ENCODE results near the gene MTARC1. TPM values are rescaled to one million over a fixed set of nuclear protein-coding genes. Genes with fewer than 3 reads are reported as not detected.

MTARC1 gene
- total and polyA plus RNA-seq, 2 experiments from 2014 or later, result 0.22 to 0.66 TPM

DNA sequence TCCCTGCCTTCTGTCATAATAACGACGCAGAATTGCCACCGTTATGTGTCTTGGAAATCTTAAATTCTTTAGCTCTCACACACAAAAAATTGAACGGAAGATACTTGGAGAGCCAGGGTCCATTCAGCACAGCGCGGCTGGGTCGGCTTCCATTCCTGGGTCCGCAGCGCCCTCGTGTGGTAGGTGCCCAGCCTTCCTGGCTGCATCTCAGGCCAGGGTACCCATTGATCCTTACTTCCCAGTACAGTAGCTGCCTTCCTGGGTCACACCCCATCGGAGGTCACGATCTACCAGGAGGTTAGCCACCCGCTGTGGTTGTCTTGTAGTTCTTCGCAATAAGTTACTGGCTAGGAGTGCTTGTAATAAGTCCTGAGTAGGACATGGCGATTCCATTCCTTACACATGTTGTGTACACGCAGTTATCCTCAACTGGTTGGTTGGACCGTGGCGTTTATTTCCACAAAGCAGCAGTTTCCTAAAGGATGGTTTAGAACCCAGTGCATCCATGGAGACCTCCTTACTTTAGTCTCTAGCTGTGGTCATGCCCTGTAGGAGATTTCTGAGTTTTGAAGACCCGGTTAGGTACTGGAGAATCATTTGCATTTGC, 9.9 kb upstream of the MTARC1 start:
- H2AFZ ChIP-seq, result 0 out of 2 replicates have a peak overlapping the region, but pooled peaks have one; percentile 43
- WGBS, 2 experiments (ENCODE audit: low coverage in 1 of 2, low lambda C conversion rate in 2 of 2, missing lambda C conversion rate in 2 of 2), result 29 to 30% methylated on average over 19 of the region's 19 CpGs
- no peak overlapping the region for H3K4me3 ChIP-seq
- H3K27me3 ChIP-seq (replicated peaks; ENCODE audit: insufficient read depth), result no peaks in the 10 kb centered on the region
- no peak overlapping the region for H3K27ac ChIP-seq
- H3K9ac ChIP-seq, result no peak overlapping the region
- no peaks in the 10 kb centered on the region for H3K4me1 ChIP-seq (ENCODE audit: insufficient read depth)
- H3K4me2 ChIP-seq (ENCODE audit: unreplicated experiment), result no peak overlapping the region
- H3K9me3 ChIP-seq (ENCODE audit: low read depth), result no peaks in the 10 kb centered on the region
- no peaks in the 10 kb centered on the region for H3K79me2 ChIP-seq (ENCODE audit: insufficient read depth)
- TF ChIP-seq EZH2phosphoT487 (IDR thresholded peaks at IDR 0.05; ENCODE audit: insufficient read depth, low read depth), result no peak
- TF ChIP-seq EZH2 (IDR thresholded peaks at IDR 0.05; ENCODE audit: insufficient read depth, poor library complexity, severe bottlenecking), result no peak
- H3K36me3 ChIP-seq (ENCODE audit: low read depth), result no peaks in the 10 kb centered on the region
- in situ Hi-C loops (cut with MboI), result loop anchor here (10.0 kb wide), 1 partner anchor 492 kb away; no protein-coding TSS in a partner anchor
- peak; percentile 80 for DNase-seq
- H3K9me2 ChIP-seq (ENCODE audit: insufficient read depth), result no peaks in the 10 kb centered on the region
- H4K20me1 ChIP-seq (ENCODE audit: insufficient read depth), result no peaks in the 10 kb centered on the region
- no peaks in the 10 kb centered on the region for H3F3A ChIP-seq (ENCODE audit: insufficient read depth)

DNA sequence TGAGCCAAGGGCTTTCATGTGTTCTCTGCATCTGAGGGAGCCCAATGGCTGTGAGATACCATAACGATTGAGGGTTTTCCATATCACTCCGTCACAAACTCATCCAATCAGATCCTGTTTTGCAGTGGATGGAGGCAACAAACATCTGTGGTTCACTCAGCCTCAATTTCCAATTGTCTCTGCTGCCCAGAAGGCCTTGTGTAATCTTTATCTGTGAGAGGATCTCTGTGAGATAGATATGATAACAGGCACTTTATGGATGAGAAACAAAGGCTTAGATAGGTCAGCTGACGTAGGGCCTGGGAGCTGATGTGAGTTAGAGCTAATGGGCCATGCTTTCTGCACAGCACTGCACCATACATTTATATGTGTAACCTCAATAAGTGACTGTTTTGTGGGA, 3.3 kb upstream of the MTARC1 start:
- H3K4me3 ChIP-seq, result no peak overlapping the region
- no peaks in the 10 kb centered on the region for H3K9me3 ChIP-seq (ENCODE audit: low read depth)
- no peak for DNase-seq
- no peak overlapping the region for H3K4me2 ChIP-seq (ENCODE audit: unreplicated experiment)
- TF ChIP-seq EZH2phosphoT487 (IDR thresholded peaks at IDR 0.05; ENCODE audit: insufficient read depth, low read depth) (no peak), EZH2 (IDR thresholded peaks at IDR 0.05; ENCODE audit: insufficient read depth, poor library complexity, severe bottlenecking) (no peak)
- H3K4me1 ChIP-seq (ENCODE audit: insufficient read depth), result no peaks in the 10 kb centered on the region
- in situ Hi-C loops (cut with MboI), result no loop called here
- WGBS, 2 experiments (ENCODE audit: low coverage in 1 of 2, low lambda C conversion rate in 2 of 2, missing lambda C conversion rate in 2 of 2), result 87 to 90% methylated on average over 3 of the region's 3 CpGs
- no peaks in the 10 kb centered on the region for H3F3A ChIP-seq (ENCODE audit: insufficient read depth)
- H3K9me2 ChIP-seq (ENCODE audit: insufficient read depth), result no peaks in the 10 kb centered on the region
- no peak overlapping the region for H3K27ac ChIP-seq
- H2AFZ ChIP-seq, result no peak overlapping the region
- H4K20me1 ChIP-seq (ENCODE audit: insufficient read depth), result no peaks in the 10 kb centered on the region
- no peaks in the 10 kb centered on the region for H3K79me2 ChIP-seq (ENCODE audit: insufficient read depth)
- H3K9ac ChIP-seq, result no peak overlapping the region
- no peaks in the 10 kb centered on the region for H3K36me3 ChIP-seq (ENCODE audit: low read depth)
- no peaks in the 10 kb centered on the region for H3K27me3 ChIP-seq (replicated peaks; ENCODE audit: insufficient read depth)

GRCh38 chr1:220784751-220785150, 2.0 kb upstream of the MTARC1 start:
- no peaks in the 10 kb centered on the region for H3K79me2 ChIP-seq (ENCODE audit: insufficient read depth)
- H3K27ac ChIP-seq, result no peak overlapping the region
- no peaks in the 10 kb centered on the region for H3K9me3 ChIP-seq (ENCODE audit: low read depth)
- H2AFZ ChIP-seq, result no peak overlapping the region
- no peaks in the 10 kb centered on the region for H3K36me3 ChIP-seq (ENCODE audit: low read depth)
- H3K9ac ChIP-seq, result no peak overlapping the region
- 96 to 98% methylated on average over 4 of the region's 4 CpGs for WGBS, 2 experiments (ENCODE audit: low coverage in 1 of 2, low lambda C conversion rate in 2 of 2, missing lambda C conversion rate in 2 of 2)
- no peaks in the 10 kb centered on the region for H3K4me1 ChIP-seq (ENCODE audit: insufficient read depth)
- DNase-seq, result no peak
- no peak overlapping the region for H3K4me2 ChIP-seq (ENCODE audit: unreplicated experiment)
- H3K9me2 ChIP-seq (ENCODE audit: insufficient read depth), result no peaks in the 10 kb centered on the region
- no peak for TF ChIP-seq EZH2 (IDR thresholded peaks at IDR 0.05; ENCODE audit: insufficient read depth, poor library complexity, severe bottlenecking)
- TF ChIP-seq EZH2phosphoT487 (IDR thresholded peaks at IDR 0.05; ENCODE audit: insufficient read depth, low read depth), result no peak
- H3K4me3 ChIP-seq, result no peak overlapping the region
- no peaks in the 10 kb centered on the region for H4K20me1 ChIP-seq (ENCODE audit: insufficient read depth)
- no peaks in the 10 kb centered on the region for H3K27me3 ChIP-seq (replicated peaks; ENCODE audit: insufficient read depth)
- in situ Hi-C loops (cut with MboI), result no loop called here
- no peaks in the 10 kb centered on the region for H3F3A ChIP-seq (ENCODE audit: insufficient read depth)

DNA sequence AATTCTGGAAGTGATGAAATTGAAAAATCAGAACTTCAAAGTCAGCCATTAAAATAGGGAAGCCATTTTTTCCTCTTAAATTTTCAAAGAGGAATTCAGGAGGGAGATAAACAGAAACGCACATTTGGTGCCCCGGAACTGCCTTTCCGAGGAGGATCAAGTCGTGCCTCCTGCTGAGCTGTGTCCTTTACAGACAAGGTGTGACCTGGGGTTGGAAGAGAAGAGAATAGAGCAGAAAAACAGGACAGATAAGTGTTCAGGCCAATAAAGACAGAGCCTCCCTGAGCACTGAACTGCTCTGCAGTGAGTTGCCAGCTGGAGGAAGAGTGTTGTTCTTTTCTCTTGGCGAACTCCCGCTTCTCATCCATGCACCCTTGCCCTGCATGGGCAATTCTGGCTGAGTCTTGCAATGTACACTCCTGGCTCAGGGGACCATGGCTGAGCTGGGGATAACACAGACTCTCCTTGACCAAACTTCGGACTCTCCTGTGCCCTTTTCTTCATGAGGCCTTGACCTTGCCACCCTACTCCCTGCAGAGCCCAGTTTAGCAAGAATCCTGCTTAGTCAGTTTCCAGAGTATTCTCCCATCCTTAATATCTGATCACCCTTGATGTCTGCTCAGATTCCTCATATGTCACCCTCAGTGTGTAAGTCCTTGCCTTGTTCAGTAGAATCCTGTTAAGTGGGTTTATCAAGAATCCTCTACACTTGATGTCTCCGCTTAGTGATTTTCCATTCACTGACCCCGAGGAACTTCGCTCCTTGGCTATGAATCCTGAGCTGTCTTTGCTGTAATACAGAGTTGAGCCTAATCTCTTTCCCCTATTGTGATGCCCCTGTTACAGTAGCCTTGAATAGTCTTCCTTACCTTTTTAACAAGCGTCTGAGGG, 1.3 kb upstream of the MTARC1 start:
- H3K9me2 ChIP-seq (ENCODE audit: insufficient read depth), result no peaks in the 10 kb centered on the region
- no peak overlapping the region for H3K27ac ChIP-seq
- no peak overlapping the region for H3K4me3 ChIP-seq
- H3K4me2 ChIP-seq (ENCODE audit: unreplicated experiment), result no peak overlapping the region
- no peaks in the 10 kb centered on the region for H3K9me3 ChIP-seq (ENCODE audit: low read depth)
- H3K36me3 ChIP-seq (ENCODE audit: low read depth), result no peaks in the 10 kb centered on the region
- H3K79me2 ChIP-seq (ENCODE audit: insufficient read depth), result no peaks in the 10 kb centered on the region
- no peaks in the 10 kb centered on the region for H3K27me3 ChIP-seq (replicated peaks; ENCODE audit: insufficient read depth)
- peak overlapping the region; percentile 79; the same call in 1 of the 2 replicates for H2AFZ ChIP-seq
- no peaks in the 10 kb centered on the region for H4K20me1 ChIP-seq (ENCODE audit: insufficient read depth)
- H3K4me1 ChIP-seq (ENCODE audit: insufficient read depth), result no peaks in the 10 kb centered on the region
- TF ChIP-seq EZH2phosphoT487 (IDR thresholded peaks at IDR 0.05; ENCODE audit: insufficient read depth, low read depth) (no peak), EZH2 (IDR thresholded peaks at IDR 0.05; ENCODE audit: insufficient read depth, poor library complexity, severe bottlenecking) (no peak)
- 96 to 97% methylated on average over 11 of the region's 11 CpGs for WGBS, 2 experiments (ENCODE audit: low coverage in 1 of 2, low lambda C conversion rate in 2 of 2, missing lambda C conversion rate in 2 of 2)
- DNase-seq, result no peak
- H3K9ac ChIP-seq, result no peak overlapping the region
- in situ Hi-C loops (cut with MboI), result no loop called here
- H3F3A ChIP-seq (ENCODE audit: insufficient read depth), result no peaks in the 10 kb centered on the region

All from GM23248 (cell line).